GM18511 (cell line): ENCODE data around the gene DCANP1.

Experiments used
- ATAC-seq: cut with Tn5 transposase; IDR thresholded peaks from one replicate; pipeline ENCODE4 v1.9.1; 2021; ENCODE audit warnings: mild to moderate bottlenecking, moderate library complexity; ENCODE audit not compliant: unreplicated experiment

DCANP1 gene

DNA sequence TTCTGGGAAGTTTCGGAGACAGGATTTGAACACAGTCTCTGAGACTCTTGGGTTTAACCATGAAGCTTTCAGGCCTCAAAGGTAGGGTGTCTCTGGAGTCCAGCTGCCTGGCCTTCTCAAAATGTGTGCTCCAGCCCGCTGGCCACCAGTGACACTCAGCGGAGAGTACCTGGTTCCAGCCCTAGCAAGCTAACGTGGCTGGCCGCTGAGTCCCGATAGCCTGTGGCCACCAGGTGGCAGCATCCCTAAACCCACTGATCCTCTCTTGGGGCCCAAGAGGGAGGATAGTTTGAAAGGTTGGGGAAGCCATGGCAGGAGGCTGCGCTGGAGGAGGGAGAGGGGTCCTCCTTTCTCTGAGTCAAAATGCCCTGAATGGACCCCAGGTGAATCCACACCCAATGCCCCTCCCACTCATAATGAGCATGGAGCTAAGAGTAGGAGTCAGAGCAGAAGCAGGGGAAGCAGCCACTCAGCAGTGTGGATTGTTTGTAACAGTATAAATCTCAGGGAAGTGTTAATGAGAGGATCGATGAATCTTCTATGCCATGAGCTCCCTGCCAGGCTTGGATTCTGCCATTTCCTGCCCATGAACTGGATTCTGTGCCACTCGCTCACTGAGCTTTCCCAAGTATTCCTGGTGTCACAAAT lies 10.4 kb upstream of the DCANP1 start:
- ATAC-seq = peak; percentile 78

DNA sequence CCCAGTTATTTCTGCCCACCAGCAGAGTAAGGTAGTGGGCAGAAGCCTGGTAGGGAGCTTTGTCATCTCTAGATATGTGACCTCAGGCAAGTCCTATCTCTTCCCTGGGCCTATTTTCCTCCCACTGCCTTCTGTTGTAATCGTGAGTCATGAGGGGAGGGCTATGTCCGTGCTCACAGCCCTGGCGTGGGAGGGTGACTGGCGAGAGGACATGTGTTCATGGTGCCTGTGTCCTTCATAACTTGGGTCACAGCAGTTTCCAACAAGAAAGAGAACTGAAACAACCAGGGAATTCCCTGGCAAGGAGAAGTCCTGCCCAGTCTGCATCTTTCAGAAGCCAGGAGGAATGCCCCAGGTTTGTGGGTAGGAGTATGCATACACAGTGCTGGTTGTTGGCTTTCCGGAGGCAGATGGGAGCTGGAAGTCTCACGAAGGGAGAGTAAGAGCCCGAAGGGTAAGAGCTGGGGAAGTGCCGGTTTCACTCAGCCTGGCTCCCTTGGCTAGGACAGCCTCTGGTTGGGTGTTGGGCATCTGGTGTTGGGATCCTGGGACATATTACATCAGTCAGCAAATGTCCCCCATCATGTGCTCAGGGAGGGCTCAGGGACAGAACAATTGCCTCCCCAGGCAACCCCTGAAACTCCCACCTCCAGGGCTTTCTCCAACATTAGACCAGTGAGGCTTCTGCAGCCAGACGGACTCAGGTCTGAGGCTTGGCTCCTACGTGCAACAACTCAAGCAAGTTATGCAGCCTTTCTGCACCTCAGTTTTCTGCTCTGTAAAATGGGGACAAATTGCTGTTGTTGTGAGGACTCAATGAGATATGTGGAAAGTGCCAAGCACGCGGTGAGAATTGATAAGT lies 9.3 kb upstream of the DCANP1 start:
- peak; percentile 71 for ATAC-seq

DNA sequence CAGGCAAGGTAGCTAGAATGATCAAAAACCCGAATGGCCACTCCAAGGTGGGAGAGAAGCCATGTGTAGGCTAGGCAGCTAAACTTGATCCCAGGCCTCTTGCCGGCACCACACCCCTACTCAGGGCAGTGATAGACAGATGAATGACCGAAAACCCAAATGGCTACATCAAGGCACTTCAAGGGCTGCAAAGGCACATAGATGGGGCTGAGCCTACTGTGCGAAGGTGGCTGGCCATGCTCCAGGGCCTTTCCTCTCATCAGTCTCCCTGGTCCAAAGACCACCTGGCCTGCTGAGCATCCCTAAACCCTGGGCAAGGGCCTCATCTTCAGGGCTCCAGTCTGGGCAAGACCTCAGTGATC lies 8.7 kb upstream of the DCANP1 start:
- no peak for ATAC-seq

DNA sequence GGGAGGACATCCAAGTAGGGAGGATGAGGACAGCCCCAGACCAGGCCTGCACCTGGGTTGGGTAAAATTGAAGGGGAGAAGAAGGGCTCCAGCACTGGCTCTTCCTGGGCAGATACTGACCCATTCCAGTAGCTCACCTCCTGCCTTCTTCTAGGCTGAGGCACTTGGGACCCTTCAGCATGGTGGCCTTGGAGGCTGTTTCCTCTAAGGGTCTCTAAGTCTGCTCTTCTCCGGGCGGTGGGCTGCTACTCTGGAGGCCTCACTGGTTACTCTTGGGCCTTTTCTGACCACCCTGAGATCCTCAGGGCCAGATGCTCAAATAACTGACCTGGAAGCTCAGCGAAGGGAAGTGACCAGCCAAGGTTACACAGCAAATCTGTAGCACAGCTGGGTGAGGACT lies 7.8 kb upstream of the DCANP1 start:
- ATAC-seq = no peak

DNA sequence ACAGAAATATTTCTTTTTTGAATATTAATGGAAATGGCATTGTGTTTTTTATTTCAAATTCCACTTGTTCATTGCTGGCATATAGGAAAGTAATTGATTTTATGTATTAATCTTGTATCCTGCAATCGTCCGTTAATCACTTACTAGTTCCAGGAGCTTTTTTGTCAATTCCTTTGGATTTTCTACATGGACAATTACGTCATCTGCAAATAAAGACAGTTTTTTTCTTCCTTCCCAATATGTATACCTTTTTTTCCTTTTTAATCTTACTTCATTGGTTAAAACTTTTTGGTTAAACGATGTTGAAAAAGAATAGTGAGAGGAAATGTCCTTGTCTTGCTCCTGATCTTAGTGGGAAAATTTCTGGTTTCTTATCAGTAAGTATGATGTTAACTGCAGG lies 6.5 kb upstream of the DCANP1 start:
- ATAC-seq = no peak

DNA sequence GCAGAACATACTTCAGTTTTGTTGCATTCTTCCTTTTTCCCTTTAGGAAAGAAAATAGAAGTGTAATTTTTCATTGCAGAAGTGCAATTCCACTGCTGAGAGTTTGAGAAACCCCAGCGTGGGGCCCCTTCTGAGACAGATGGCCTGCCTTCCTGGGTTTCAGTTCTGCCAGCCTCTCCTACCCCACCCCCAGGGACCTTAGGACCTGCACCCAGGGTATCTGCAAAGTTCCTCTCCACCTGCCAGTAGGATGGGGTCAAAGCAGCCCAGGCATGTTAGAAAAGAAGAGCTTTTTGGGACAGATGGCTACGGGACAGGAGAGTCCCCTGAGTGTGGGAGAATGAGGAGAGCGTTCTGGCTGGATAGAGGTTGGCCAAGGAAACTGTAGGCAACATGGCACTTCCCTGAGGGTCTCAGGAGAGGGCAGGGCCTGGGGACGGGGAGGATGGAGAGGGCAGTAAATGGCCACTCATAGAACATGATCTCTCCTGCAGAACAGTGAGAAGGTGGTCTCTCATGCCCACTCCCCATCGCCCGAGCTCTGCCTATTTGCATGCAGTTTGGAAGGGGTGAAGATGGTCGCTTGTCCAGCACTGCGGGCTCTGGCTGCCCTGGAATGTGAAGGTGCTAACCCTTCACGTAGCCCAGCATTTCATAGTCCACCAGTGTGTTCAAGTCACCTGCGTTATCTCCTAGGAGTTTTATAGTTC lies 5.3 kb upstream of the DCANP1 start, which contains the start of gene TIFAB:
Gene TIFAB, minus strand, starts transcription at position 31 of the 710 bp plus-strand sequence. CDS start 2,412 bp downstream, outside the sequence.
- no peak for ATAC-seq

DNA sequence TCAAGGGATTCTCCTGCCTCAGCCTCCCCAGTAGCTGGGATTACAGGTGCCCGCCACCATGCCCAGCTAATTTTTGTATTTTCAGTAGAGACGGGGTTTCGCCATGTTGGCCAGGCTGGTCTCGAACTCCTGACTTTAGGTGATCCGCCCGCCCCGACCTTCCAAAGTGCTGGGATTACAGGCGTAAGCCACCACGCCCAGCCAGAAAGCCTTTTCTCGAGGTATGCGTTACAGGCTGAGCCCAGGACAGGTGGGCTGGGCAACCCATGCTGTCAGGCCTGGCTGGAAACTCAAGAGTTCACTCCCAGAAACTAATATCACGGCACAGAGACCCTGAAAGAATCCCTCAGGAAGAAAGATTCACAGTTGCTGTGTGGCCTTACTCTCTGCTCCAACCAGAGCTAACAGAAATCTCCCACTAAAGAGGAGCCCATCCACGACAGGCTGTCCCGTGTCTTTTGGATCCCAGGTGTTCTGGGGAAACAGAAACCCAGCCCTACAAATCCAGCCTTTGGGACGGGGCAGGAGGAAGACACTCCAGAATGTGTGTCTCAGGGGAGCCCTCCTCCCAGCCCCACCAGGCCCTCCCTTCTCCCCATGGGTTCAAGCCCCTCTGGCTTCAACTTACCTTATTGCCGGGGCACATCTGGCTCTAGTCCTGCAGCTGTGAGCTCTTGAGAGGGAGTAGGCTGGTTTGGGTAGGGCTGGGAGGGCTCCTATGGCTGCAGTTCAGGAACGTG lies 4.6 kb upstream of the DCANP1 start:
- ATAC-seq = no peak

DNA sequence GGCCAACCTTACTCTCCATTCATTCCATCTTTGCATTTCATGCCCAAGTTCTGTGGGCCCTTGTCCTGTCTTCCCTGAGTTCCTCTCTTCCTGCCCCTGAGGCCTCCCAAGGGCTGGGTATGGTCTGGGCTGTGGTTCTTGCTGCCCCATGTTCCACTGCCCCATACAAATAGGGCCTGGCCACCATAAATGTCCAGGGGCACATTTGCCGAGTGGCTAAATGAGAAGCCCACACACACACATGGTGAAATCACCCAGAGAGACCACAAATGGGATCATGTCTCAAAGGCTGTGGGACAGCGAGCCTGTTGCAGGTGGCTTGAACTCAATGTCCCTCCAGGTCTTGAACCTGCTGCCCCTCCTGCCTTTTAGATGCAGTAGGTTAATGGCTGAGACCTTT lies 3.8 kb upstream of the DCANP1 start:
- ATAC-seq = no peak

DNA sequence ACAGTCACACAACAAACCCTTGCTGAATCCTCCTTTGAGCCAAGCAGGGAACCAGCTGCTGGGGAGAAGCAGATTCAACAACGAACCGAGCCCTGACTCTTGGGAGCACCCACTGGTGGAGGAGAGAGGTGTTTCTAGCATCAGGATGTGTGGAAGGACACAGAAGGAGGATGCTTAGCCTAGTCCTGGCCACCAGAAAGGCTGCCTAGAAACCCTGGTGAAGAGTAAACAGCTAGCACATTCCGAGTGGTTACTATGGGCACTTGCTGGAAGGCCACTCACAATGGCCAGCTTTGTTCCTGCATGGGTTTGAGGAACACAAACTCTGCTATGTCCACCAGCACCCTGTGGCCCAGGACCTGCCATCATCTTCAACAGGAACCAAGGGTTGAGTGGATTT lies 3.2 kb upstream of the DCANP1 start:
- no peak for ATAC-seq

DNA sequence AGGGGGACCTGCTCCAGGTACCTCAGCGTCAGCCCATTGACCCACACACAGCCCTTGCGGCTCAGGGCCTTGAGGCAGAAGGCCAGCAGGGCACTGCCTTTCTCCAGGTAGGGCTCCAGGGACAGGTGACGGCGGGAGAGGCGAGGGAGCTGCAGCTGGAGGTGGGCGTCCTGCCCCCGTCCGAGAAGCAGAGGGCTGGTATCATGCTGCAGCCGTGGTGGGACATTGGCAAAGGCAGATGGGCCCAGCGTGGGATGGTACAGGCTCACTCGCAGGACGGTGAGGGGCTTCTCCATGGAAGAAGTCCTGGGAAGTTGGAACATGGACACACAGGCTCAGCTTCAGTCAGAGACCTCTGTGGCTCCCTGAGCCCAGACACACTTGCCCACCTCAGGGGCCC lies 2.5 kb upstream of the DCANP1 start:
- no peak for ATAC-seq

DNA sequence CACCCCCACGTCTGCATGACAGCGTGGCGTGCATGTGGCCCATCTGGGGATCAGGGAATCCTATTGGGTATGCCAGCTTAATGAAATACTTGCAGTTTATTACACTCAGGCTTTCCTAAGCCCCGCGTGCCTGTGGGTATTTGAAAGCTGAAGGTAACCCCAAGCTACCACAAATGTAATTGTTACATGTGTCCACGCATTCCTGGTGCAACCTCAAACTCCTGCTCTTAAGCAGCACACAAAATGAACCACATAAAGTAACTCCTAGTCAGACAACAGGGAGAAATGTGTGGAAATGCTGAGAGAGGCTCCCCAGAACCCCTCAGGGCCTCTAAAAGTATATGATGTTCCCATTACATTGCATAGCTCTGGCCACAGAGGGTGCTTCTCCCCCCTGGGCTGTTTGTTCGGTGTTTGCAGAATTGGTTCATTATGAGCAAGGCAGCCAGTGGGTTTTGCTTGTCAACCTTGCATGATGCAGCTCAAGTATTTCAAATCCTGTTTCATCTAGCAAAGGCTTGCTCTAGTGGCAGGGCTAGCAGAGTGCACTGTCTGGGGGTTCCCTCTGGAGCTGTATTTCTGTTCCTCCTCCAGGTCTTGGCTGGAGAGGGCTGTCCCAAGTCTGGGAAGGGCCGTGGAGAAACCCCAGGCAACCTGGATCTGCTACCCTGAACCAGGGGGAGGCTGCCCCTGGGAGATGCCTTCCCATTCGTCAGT lies 1.8 kb upstream of the DCANP1 start:
- no peak for ATAC-seq

DNA sequence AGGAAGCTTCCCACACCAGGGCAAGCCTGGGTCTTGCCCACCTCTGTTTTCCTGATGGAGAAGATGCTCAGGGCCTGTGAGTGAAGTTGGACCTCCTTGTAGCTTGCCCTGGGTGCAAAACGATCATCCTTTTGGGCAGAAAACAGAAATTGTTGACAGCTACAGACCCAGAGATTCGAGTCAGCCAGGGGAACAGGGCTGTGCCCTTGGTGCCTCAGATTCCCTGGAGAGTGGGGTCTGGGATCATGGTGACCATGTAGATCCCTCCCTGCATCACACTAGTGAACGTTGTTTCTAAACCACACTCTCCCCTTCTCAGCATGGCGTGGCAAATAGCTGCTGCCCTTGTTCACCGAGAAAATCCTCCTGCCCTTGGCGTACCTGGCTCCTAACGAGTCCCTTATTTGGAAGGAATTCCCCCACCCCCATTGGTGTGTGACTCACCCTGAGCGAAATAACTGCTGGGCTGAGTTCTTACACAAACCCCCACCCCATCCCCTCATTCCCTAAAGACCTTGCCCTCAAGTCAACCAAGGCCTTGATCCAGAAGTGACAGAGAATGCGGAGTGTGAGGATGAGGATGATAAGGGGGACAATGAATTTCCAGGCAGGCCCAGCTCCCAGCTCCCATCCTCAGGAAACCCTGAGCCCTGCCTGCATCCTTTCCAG lies 1.1 kb upstream of the DCANP1 start:
- no peak for ATAC-seq

DNA sequence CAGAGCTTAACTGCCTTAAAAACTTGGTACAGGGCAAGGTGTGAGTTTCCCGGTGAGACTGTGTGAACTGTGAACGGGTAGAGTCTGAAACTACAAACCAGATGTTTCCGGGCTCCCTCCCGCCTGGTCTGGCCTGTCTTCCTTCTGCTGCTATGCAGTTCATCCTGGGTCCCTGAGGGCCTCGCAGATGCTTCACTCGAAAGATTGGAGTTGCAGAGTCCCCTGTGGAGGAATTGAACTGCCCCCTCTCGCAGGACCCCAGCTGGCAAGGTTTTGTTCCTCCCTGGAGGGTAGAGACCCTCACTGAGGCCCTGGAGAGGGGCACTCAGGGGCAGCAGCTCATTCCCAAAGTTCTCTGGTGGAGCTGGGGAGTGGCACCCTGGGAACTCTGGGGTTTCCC lies 533 bp downstream of the DCANP1 start:
- no peak for ATAC-seq

DNA sequence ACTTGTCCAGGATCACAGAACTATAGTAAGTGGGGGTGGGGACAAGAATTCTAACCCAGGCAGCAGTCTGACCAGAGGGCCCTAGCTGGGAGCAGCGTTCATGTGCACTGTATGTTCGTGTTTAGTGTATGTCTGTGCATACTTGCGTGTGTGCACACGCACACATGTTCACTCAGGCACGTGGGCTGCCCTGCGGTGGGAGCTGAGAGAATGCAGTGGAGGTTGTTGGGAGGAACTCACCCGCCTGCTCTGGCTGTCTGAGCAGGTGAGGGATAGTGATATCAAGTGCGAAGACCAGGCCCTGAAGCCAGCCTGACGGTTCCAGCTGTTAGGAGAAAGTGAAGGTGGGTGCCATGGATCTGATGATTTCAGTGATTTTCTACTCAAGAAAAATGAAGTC lies 942 bp downstream of the DCANP1 start:
- ATAC-seq = no peak

DNA sequence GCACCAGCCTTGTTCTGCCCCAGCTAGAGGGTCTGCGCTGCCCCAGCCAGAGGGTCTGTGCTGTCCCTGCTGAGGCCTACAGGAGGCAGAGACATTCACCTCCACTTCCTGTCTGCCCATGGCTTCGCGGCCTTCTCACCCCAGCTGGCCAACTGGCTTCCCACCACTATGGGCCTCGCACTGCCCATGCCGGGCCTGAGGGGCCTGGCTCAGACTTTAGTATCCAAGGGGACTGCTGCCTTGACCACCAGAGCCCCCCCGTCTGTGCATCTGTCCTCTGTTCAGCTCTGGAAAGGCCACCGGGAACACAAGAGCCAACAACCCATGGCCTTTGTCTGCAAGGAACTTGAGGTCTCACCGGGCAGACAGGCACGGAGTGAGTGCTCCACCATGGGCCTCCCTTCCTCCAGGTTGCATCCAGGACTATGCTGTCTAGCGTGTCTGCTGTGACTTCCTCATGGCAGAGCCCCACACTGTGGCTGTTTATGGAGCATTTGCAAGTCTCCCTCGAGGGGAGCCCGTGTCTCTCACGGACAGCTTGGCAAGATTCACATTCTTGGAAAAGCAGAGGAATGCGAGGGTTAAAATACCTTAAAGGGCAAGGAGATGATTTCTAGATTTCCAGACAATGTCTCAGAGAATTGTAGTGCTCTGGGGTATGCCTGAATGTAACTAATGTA lies 1.7 kb downstream of the DCANP1 start:
- no peak for ATAC-seq

DNA sequence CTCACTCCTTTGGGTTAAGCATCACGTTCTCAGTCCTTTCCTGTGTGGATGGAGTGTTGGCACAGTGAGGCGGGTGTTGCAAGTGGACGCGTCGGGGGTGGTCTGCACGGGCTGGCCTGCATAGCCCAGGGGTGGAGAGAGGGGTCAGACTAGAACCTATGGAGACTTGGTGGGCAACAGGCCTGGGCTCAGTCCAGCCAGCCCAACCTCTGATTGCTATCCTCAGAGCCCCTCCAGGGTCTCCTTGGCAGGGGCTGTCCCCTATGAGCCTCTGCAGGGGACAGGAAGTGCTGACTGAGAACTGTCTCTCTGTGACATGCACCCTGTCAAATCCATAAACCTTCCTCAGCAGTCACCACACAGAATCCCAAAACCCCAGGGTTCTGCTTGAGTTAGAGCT lies 2.3 kb downstream of the DCANP1 start:
- no peak for ATAC-seq

DNA sequence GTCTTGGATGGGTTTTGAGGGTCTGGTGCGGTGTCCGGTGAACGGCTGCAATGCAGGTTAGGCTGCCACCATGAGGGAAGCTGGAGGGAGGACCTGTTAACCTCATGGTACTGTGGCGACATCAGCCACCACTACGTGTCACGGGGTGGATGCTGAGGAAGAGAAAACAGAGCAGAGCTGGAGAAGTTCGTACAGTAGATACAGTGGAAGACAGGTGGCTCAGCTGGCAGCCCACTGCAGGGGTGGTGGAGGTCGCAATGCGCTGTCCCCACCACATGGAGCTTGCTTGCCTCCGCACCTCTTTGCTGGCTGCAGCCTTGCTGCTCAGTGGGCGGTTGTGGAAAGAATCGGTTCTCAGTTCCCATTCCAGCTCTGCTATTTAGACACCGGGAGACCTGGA lies 2.8 kb downstream of the DCANP1 start:
- ATAC-seq = no peak

DNA sequence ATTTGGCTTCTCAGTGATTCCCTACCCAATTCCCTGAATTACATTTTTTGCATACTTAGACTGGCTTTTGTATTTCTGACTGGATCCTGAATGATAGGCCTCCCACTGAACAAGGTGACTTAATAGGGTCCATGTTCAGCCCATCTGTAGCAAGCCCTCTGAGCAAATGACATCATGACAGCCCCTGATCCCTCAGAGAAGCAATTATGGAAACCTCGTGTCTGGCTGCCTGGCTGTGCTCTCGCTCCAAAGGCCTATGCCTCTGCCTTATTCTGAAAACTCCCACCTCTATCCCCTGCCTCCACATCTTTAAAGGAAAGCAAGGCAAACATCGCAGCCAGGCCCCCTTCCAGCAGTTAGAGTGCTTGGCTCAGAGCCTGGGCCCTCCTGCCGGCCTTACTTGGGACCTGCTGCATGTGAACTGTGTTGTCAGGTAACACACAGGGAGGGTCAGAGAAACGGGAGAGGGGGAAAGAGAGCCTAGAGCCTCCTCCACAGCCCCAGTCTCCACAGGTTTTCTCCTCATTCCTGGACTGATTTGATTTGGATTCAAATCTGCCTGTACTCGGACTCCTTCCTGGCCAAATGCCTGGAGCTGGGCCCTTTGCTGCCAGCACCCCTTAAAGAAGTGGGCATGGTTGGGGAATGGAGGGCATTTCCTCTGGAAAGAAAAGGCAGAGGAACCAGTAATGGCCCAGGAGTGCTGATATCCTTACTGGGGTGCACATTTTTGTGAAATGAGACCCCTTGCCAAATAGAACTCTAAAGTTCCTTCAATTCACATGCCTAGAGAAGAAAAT lies 3.8 kb downstream of the DCANP1 start:
- ATAC-seq = no peak
